ENCODE measurements around the gene AMN1.

- TF ChIP-seq EZH2 (IDR thresholded peaks at IDR 0.05) (no peak), POLR2AphosphoS5 (IDR thresholded peaks at IDR 0.05; ENCODE audit: borderline replicate concordance, low read depth, low read length) (no peak)
These were observed 15.9 kb downstream of the AMN1 start for GRCh38 chr12:31712877-31713276.

Data from SK-N-MC (cell line).